C4-2B (cell line): ENCODE results near the gene HRAS.

Source experiments
- H3K27ac ChIP-seq: fragments of 450-650 bp; 2 replicates; pipeline ENCODE4 v1.5.1; 2017
- ZFX ChIP-seq: fragments of 450-650 bp; IDR thresholded peaks from 2 replicates; pipeline ENCODE4 v1.6.1; 2017
- TF ChIP-seq, protein P1 (sequence below): fragments of 450-650 bp; conservative IDR thresholded peaks from 2 replicates; pipeline ENCODE4 v1.5.1; 2017; ENCODE audit warnings: mild to moderate bottlenecking

HRAS gene

DNA sequence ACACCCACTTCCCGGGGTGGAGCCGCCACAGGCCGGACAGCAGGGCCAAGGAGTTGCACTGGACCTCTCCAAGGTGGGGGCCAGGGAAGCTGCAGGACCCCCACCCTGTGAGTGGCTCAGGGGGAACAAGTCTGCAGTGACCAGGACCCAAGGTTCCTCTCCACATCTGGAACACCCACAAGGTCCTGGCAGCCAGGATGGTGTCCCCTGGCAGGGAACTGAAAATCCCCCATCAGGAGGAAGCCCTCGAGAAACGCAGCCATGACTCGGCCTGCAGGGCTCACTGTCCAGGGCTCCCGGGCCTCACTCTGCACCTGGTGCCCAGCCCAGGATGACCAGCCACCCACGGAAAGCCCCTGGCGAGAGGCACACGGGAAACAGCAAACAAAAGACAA, 39.8 kb downstream of the HRAS start:
- no peak overlapping the region for H3K27ac ChIP-seq
- TF ChIP-seq, protein P1, sequence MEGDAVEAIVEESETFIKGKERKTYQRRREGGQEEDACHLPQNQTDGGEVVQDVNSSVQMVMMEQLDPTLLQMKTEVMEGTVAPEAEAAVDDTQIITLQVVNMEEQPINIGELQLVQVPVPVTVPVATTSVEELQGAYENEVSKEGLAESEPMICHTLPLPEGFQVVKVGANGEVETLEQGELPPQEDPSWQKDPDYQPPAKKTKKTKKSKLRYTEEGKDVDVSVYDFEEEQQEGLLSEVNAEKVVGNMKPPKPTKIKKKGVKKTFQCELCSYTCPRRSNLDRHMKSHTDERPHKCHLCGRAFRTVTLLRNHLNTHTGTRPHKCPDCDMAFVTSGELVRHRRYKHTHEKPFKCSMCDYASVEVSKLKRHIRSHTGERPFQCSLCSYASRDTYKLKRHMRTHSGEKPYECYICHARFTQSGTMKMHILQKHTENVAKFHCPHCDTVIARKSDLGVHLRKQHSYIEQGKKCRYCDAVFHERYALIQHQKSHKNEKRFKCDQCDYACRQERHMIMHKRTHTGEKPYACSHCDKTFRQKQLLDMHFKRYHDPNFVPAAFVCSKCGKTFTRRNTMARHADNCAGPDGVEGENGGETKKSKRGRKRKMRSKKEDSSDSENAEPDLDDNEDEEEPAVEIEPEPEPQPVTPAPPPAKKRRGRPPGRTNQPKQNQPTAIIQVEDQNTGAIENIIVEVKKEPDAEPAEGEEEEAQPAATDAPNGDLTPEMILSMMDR: no peak
- no peak for TF ChIP-seq ZFX

DNA sequence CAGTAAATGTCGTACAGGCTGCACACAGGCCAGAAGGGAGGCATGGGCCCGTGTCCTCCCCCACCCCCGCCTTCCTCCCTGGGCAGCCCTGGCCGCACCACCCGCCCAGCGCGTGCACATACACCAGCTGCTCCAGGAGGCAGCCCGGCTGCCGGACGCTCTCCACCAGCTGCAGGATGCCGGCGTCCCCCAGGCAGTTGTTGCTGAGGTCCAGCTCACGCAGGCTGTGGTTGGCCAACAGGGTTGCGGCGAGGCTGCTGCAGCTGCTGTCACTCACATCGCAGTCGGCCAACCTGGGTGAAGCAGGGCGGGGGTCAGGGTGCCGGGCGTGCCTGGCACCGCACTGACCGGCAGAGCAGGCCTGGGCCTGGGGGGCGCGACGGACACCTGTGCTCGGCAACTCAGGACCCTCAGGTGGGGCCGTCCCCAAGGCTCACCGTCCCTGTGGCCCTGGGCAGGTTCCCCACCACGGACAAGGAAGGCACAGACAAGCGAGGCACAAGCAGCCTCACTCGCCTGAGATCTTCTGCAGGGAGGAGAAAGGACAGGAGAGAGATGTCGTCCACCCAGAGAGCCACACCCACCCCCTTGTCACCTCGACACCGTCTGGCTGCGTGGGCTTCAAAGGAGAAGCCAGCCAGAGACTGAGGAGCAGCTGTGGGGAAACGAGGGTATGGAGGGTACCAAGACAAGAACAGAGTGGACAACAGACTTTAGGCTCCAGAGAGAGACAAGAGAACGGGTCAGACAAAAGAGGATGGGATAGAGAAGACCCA, 40.4 kb downstream of the HRAS start:
- TF ChIP-seq, protein P1: no peak
- TF ChIP-seq ZFX: no peak
- no peak overlapping the region for H3K27ac ChIP-seq

DNA sequence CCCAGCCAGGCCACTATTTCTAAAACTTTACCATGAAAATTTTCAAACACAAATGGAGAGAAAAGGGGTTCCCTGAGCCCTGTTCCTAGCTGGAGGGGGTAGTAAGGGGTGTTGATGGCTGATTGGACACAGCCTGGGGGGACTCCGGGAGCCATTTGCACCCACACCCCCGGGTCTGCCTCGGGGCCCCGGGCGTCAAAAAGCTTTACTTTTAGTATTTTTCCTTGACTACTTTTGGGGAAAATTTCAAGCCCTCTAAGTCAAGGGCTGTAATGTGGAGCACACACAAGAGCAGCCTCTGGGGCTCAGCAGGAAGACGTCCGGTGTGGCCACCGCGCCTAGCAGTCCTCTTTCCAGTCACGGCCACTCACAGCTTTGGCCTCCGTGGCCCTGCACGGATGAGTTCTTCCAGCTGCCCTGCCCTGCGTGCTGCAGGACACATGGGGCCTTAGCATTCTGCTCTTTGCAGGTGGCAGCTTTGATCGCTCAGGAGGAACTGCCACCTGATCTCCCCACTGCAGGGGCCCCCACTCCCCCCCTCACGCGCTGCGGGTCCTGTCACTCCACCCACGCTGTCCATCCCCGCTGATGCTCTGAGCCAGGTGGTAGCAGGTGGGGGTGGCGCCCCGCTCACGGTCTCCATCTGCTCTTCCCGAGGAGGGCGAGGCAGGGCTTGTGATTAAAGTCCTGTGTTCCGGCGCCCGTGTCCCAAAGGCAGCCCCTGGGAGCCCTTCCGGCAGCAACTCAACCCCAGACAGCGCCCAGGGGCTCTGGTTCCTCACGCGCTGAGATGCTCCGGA, 42.7 kb downstream of the HRAS start:
- H3K27ac ChIP-seq: no peak overlapping the region
- no peak for TF ChIP-seq ZFX
- TF ChIP-seq, protein P1: no peak

DNA sequence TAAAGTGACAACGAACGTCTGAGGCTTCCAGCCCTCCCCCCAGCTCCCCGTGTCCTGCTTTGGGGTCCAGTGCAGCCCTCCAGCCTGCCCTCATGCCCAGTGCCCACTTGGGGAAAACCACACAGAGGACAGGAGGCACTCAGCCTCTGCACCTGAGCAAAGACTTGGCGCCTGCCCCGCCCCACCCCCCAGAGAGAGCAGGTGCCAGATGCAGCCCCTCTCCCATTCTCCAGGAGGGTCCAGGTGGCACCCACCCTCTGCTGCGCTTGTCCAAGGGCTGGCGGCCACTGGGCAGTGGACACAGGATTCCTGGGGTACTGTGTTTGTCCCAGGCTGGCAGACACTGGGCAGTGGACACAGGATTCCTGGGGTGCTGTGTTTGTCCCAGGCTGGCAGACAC, 44.0 kb downstream of the HRAS start:
- no peak overlapping the region for H3K27ac ChIP-seq
- TF ChIP-seq, protein P1: no peak
- no peak for TF ChIP-seq ZFX

DNA sequence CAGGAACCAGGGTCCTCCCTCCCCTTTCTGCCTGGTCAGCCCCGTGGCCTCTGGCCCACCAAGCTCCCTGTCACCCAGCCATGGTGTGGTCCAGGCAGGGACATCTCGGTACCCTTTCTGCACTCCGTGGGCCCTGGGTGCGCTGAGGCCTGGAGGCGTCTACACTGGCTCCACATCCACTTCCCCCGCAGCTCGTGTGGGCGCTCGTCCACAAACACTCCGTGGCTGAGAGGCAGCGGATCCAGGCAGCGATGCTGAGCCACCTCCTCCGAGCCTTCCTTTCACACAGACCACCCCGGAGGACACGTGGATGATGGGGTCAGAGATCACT, 44.5 kb downstream of the HRAS start:
- TF ChIP-seq, protein P1: no peak
- no peak for TF ChIP-seq ZFX
- H3K27ac ChIP-seq: no peak overlapping the region

DNA sequence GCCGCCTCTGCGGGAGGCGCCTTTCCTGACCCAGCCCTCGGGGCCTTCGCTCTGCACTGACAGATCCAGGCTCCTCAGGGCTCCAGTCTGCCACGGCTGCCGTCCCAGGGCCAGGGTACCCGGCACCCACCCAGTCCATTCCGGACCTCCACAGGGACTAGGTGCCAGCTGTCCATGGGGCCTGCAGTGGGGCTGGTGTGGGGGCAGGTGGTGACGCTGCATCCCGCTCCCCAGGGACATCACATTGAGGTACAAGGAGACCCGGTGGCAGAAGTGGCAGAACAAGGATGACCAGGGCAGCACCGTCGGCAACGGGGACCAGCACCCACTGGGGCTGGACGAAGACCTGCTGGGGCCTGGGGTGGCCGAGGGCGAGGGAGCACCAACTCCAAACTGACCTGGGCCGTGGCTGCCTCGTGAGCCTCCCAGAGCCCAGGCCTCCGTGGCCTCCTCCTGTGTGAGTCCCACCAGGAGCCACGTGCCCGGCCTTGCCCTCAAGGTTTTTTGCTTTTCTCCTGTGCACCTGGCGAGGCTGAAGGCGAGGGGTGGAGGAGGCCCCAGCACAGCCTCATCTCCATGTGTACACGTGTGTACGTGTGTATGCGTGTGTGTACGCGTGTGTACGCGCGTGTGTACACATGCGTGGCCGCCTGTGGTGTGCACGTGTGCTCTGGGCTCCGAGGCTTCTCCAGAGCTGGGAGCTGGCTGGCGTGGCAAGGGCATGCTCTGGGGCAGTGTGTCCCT, 45.0 kb downstream of the HRAS start:
- no peak overlapping the region for H3K27ac ChIP-seq
- TF ChIP-seq, protein P1: no peak
- TF ChIP-seq ZFX: no peak
